NCI-H2107 treated with DMSO at 0.1 percent for 48 hours (cell line): ENCODE results near the gene ARAF.

ENCODE experiments used
- DNase-seq: peaks from one replicate; lab custom pipeline; 2025; ENCODE audit not compliant: unreplicated experiment; lab: John Stamatoyannopoulos, UW

The ARAF gene

GRCh38 chrX:47619486-47620302 lies 58.7 kb downstream of the ARAF start, which contains the start of gene SYN1:
SYN1 (minus strand) TSS chrX:47619857; CDS start chrX:47619728, 129 bp downstream.
- DNase-seq: peak; percentile 50

- no peak for DNase-seq
Observed at GRCh38 chrX:47620303-47620685, 59.3 kb downstream of the ARAF start.
